Loucy (cell line): ENCODE results near the gene SNTB2.
A peak's percentile ranks its signal among the peaks of the same experiment; 100 is the strongest.

Experiments
- H2AFZ ChIP-seq: fragments of 200-600 bp; sonication (generic); 2 replicates; pipeline ENCODE4 v1.6.0; 2016; ENCODE audit warnings: antibody characterized with exemption, mild to moderate bottlenecking, low read length, moderate library complexity
- H3F3A ChIP-seq: fragments of 200-600 bp; 2 replicates; pipeline ENCODE4 v1.6.0; 2016; ENCODE audit warnings: antibody characterized with exemption, low read depth, mild to moderate bottlenecking
- H3K27me3 ChIP-seq: fragments of 200-600 bp; sonication (generic); 2 replicates; pipeline ENCODE4 v1.6.1; 2014; ENCODE audit warnings: low read length, mild to moderate bottlenecking; ENCODE audit not compliant: insufficient read depth, poor library complexity, severe bottlenecking
- H3K36me3 ChIP-seq: fragments of 200-600 bp; sonication (generic); 2 replicates; pipeline ENCODE4 v1.6.1; 2016; ENCODE audit warnings: low read length; ENCODE audit not compliant: insufficient read depth
- H3K4me1 ChIP-seq: fragments of 200-600 bp; sonication (generic); 2 replicates; pipeline ENCODE4 v1.5.1; 2014; ENCODE audit warnings: low read length, mild to moderate bottlenecking; ENCODE audit not compliant: insufficient read depth, poor library complexity, severe bottlenecking
- H3K4me2 ChIP-seq: fragments of 200-600 bp; sonication (generic); 2 replicates; pipeline ENCODE4 v1.6.0; 2014; ENCODE audit warnings: antibody characterized with exemption, low read length, low read depth, mild to moderate bottlenecking; ENCODE audit not compliant: poor library complexity, severe bottlenecking
- H3K4me3 ChIP-seq: fragments of 200-600 bp; sonication (generic); 2 replicates; pipeline ENCODE4 v1.5.1; 2014; ENCODE audit warnings: low read length, mild to moderate bottlenecking, mixed read lengths; ENCODE audit not compliant: poor library complexity, severe bottlenecking
- H3K79me2 ChIP-seq: fragments of 200-600 bp; sonication (generic); 2 replicates; pipeline ENCODE4 v1.6.1; 2014; ENCODE audit warnings: low read length; ENCODE audit not compliant: insufficient read depth
- H3K9ac ChIP-seq: fragments of 200-600 bp; sonication (generic); 2 replicates; pipeline ENCODE4 v1.6.0; 2014; ENCODE audit warnings: mild to moderate bottlenecking, low read depth, low read length, moderate library complexity; ENCODE audit not compliant: poor library complexity, severe bottlenecking
- H3K9me2 ChIP-seq: fragments of 200-600 bp; sonication (generic); replicated peaks from 2 replicates; pipeline ENCODE4 v1.6.1; 2016; ENCODE audit warnings: low read depth, low read length, mixed read lengths
- H3K9me3 ChIP-seq: fragments of 200-600 bp; sonication (generic); 2 replicates; pipeline ENCODE4 v1.6.1; 2014; ENCODE audit warnings: mild to moderate bottlenecking, antibody characterized with exemption, low read length, low read depth; ENCODE audit not compliant: insufficient read depth
- H4K20me1 ChIP-seq: fragments of 200-600 bp; sonication (generic); 2 replicates; pipeline ENCODE4 v1.6.0; 2014; ENCODE audit warnings: antibody characterized with exemption, low read length, mild to moderate bottlenecking; ENCODE audit not compliant: insufficient read depth, poor library complexity, severe bottlenecking
- CTCF ChIP-seq: fragments of 200-600 bp; sonication (generic); conservative IDR thresholded peaks from 2 replicates; pipeline ENCODE4 v1.5.1; 2014; ENCODE audit warnings: mild to moderate bottlenecking, antibody characterized with exemption, low read length
- EZH2phosphoT487 ChIP-seq: fragments of 200-600 bp; IDR thresholded peaks from 2 replicates; pipeline ENCODE4 v1.6.1; 2018; ENCODE audit warnings: antibody characterized with exemption, mild to moderate bottlenecking, moderate library complexity, borderline replicate concordance

SNTB2 gene

GRCh38 chr16:69260019-69260418 is 73.1 kb downstream of the SNTB2 start:
- Histone ChIP-seq H3K79me2 (no peaks in the 10 kb centered on the region), H3K36me3 (peaks cover 12% of the 10 kb centered on the region; the same call in 1 of the 2 replicates), H3K9me2 (no peaks in the 10 kb centered on the region), H3K4me3 (no peak overlapping the region), H3K9me3 (no peaks in the 10 kb centered on the region), H3K27me3 (no peaks in the 10 kb centered on the region), H3K4me2 (no peak overlapping the region), H4K20me1 (no peaks in the 10 kb centered on the region), H3K4me1 (peaks cover 4% of the 10 kb centered on the region), H2AFZ (no peak overlapping the region), H3F3A (no peaks in the 10 kb centered on the region), H3K9ac (no peak overlapping the region)
- TF ChIP-seq CTCF (0 out of 2 replicates have a peak, but pooled peaks have one; percentile 12), EZH2phosphoT487 (no peak)

- Histone ChIP-seq H3K9me2 (no peaks in the 10 kb centered on the region), H2AFZ (no peak overlapping the region), H3K36me3 (peaks cover 12% of the 10 kb centered on the region; the same call in 1 of the 2 replicates), H3K4me1 (peaks cover 4% of the 10 kb centered on the region), H3K9ac (no peak overlapping the region), H3K27me3 (no peaks in the 10 kb centered on the region), H3F3A (no peaks in the 10 kb centered on the region), H3K9me3 (no peaks in the 10 kb centered on the region), H3K4me2 (no peak overlapping the region), H3K79me2 (no peaks in the 10 kb centered on the region), H4K20me1 (no peaks in the 10 kb centered on the region), H3K4me3 (no peak overlapping the region)
- no peak for TF ChIP-seq CTCF
- no peak for TF ChIP-seq EZH2phosphoT487
Measured at GRCh38 chr16:69260506-69260905, 73.5 kb downstream of the SNTB2 start.

GRCh38 chr16:69266334-69267063 is 79.5 kb downstream of the SNTB2 start:
- Histone ChIP-seq H3F3A (no peaks in the 10 kb centered on the region), H3K4me3 (no peak overlapping the region), H3K9ac (no peak overlapping the region), H3K79me2 (no peaks in the 10 kb centered on the region), H3K9me2 (no peaks in the 10 kb centered on the region), H3K9me3 (no peaks in the 10 kb centered on the region), H3K27me3 (no peaks in the 10 kb centered on the region), H3K36me3 (peaks cover 5% of the 10 kb centered on the region; the same call in 1 of the 2 replicates), H3K4me2 (no peak overlapping the region), H4K20me1 (no peaks in the 10 kb centered on the region), H3K4me1 (peaks cover 14% of the 10 kb centered on the region), H2AFZ (no peak overlapping the region)
- TF ChIP-seq CTCF (no peak), EZH2phosphoT487 (no peak)
